Measurements from ENCODE around the gene USHBP1. TPM values are rescaled to one million over a fixed set of nuclear protein-coding genes. Genes with fewer than 3 reads are reported as not detected.
A peak's percentile ranks its signal among the peaks of the same experiment; 100 is the strongest.

The USHBP1 gene
- total and polyA plus RNA-seq, 2 of the 13 experiments (the other 11 are each of a cell fraction or from before 2014, with no cell fraction given): 0.15 to 1.5 TPM

DNA sequence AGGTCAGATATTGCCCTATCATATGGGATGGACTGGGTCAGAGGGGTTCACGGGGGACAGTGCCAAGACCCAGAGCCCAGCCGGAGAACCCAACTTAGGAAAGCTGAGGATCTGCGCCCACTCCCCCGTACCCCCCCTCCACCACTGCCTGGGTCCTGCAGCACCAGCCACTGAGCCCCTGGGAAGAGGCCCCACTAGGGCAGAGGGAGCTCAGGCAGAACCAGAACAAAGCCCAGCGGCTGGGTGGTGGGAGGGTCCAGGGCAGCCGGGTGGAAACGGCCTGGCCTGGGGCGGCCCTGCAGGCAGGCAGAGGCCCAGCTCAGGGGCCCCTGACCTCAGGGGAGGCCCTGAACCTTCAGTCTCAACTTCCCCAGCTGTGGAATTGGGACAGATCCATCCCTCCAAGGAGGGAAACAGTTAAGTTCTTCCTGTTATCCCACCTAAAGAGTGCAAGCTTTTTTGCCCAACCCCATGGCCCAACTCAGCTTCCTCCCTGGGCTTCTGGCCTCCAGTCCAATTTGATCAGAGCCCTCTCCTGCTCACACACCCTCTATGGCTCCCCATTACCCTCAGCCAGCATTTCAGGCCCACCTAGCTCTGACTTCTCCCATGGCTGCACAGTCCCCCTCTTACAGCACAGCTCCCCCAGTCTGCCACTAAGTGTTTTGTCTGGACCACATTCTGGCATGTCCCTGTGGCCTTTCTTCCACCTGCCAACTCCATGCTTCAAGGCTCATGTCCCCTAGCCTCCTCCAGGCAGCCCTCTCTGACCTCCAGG is 21.9 kb downstream of the USHBP1 start (continued):
- TF ChIP-seq PPARG (CRISPR knock-in tag; conservative IDR thresholded peaks at IDR 0.05): 0 out of 2 replicates have a peak, but pooled peaks have one; percentile 17
- no peak for TF ChIP-seq RERE (CRISPR knock-in tag; IDR thresholded peaks at IDR 0.05; ENCODE audit: low read depth)
- TF ChIP-seq PHF5A (CRISPR knock-in tag; IDR thresholded peaks at IDR 0.05; ENCODE audit: low read depth, unreplicated experiment): no peak
- peak; percentile 41; the same call in 1 of the 2 replicates for TF ChIP-seq EEA1 (CRISPR knock-in tag; IDR thresholded peaks at IDR 0.05; ENCODE audit: borderline replicate concordance)
- no peak for TF ChIP-seq JUNB (CRISPR knock-in tag; IDR thresholded peaks at IDR 0.05; ENCODE audit: borderline replicate concordance)
- no peak; the same call in 1 of the 2 replicates for TF ChIP-seq ZBTB7B (CRISPR knock-in tag; IDR thresholded peaks at IDR 0.05)
- TF ChIP-seq ZMYM3 (CRISPR knock-in tag; IDR thresholded peaks at IDR 0.05): peak; percentile 87
- TF ChIP-seq, protein P1, sequence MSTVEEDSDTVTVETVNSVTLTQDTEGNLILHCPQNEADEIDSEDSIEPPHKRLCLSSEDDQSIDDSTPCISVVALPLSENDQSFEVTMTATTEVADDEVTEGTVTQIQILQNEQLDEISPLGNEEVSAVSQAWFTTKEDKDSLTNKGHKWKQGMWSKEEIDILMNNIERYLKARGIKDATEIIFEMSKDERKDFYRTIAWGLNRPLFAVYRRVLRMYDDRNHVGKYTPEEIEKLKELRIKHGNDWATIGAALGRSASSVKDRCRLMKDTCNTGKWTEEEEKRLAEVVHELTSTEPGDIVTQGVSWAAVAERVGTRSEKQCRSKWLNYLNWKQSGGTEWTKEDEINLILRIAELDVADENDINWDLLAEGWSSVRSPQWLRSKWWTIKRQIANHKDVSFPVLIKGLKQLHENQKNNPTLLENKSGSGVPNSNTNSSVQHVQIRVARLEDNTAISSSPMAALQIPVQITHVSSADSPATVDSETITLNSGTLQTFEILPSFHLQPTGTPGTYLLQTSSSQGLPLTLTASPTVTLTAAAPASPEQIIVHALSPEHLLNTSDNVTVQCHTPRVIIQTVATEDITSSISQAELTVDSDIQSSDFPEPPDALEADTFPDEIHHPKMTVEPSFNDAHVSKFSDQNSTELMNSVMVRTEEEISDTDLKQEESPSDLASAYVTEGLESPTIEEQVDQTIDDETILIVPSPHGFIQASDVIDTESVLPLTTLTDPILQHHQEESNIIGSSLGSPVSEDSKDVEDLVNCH (CRISPR knock-in tag; IDR thresholded peaks at IDR 0.05): no peak
- TF ChIP-seq PRPF4 (IDR thresholded peaks at IDR 0.05; ENCODE audit: low read depth, low read length, poor library complexity, severe bottlenecking): no peak
- TF ChIP-seq SETDB1 (CRISPR knock-in tag; IDR thresholded peaks at IDR 0.05; ENCODE audit: borderline replicate concordance): no peak
- TF ChIP-seq ZNF777 (CRISPR knock-in tag; IDR thresholded peaks at IDR 0.05): no peak
- TF ChIP-seq, protein P2, sequence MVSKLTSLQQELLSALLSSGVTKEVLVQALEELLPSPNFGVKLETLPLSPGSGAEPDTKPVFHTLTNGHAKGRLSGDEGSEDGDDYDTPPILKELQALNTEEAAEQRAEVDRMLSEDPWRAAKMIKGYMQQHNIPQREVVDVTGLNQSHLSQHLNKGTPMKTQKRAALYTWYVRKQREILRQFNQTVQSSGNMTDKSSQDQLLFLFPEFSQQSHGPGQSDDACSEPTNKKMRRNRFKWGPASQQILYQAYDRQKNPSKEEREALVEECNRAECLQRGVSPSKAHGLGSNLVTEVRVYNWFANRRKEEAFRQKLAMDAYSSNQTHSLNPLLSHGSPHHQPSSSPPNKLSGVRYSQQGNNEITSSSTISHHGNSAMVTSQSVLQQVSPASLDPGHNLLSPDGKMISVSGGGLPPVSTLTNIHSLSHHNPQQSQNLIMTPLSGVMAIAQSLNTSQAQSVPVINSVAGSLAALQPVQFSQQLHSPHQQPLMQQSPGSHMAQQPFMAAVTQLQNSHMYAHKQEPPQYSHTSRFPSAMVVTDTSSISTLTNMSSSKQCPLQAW (CRISPR knock-in tag; IDR thresholded peaks at IDR 0.05): no peak
- TF ChIP-seq, protein P3, sequence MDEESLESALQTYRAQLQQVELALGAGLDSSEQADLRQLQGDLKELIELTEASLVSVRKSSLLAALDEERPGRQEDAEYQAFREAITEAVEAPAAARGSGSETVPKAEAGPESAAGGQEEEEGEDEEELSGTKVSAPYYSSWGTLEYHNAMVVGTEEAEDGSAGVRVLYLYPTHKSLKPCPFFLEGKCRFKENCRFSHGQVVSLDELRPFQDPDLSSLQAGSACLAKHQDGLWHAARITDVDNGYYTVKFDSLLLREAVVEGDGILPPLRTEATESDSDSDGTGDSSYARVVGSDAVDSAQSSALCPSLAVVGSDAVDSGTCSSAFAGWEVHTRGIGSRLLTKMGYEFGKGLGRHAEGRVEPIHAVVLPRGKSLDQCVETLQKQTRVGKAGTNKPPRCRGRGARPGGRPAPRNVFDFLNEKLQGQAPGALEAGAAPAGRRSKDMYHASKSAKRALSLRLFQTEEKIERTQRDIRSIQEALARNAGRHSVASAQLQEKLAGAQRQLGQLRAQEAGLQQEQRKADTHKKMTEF (CRISPR knock-in tag; IDR thresholded peaks at IDR 0.05): no peak
- TF ChIP-seq ZFP82 (CRISPR knock-in tag; IDR thresholded peaks at IDR 0.05; ENCODE audit: borderline replicate concordance): no peak
- peak; percentile 25; the same call in 1 of the 2 replicates for TF ChIP-seq HNF4A (CRISPR knock-in tag; IDR thresholded peaks at IDR 0.05)
- no peak for TF ChIP-seq HOXD1 (CRISPR knock-in tag; IDR thresholded peaks at IDR 0.05)
- TF ChIP-seq ZNF207 (IDR thresholded peaks at IDR 0.05; ENCODE audit: borderline replicate concordance): no peak
- no peak; a peak in 1 of 4 replicates for TF ChIP-seq POLR2A (IDR thresholded peaks at IDR 0.05; ENCODE audit: insufficient read depth in 1 of 2, low read depth in 2 of 2, low read length in 2 of 2)
- no peak for TF ChIP-seq ARNT (IDR thresholded peaks at IDR 0.05)
- TF ChIP-seq ZNF737 (CRISPR knock-in tag; IDR thresholded peaks at IDR 0.05; ENCODE audit: borderline replicate concordance): no peak

Data from HepG2 (cell line).